ENCODE results near the gene FCHO1. TPM values are rescaled to one million over a fixed set of nuclear protein-coding genes. Genes with fewer than 3 reads are reported as not detected.

The FCHO1 gene
- polyA plus RNA-seq, 3 donors: 1.1 to 1.8 (median 1.5) TPM

GRCh38 chr19:17821190-17821589 lies 69.9 kb downstream of the FCHO1 start, which contains the start of gene INSL3:
INSL3 (minus strand) TSS chr19:17821519; CDS start chr19:17821506, 13 bp downstream.
- DNase-seq (ENCODE audit: low read depth in 3 of 3, low spot score in 2 of 3): no peak

DNA sequence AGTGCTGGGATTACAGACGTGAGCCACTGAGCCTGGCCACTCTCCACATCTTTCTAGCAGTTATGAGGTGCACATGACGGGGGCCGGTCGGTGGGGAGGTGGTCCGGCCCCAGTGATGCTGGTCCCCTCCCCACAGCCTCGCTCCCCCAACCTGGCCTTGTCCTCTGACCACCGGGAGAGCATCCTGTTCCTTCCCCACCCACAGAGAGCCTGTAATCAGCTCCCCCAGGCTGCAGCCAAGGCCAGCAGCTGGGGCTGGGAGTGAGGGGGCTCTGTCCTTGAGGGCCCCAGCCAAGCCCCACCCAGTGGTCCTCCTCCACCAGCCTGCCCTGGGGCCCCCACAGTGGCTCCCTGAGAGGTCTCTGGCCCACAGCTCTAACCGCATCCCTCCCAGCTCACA lies 73.1 kb downstream of the FCHO1 start:
- no peak for DNase-seq (ENCODE audit: low read depth in 3 of 3, low spot score in 2 of 3)

DNA sequence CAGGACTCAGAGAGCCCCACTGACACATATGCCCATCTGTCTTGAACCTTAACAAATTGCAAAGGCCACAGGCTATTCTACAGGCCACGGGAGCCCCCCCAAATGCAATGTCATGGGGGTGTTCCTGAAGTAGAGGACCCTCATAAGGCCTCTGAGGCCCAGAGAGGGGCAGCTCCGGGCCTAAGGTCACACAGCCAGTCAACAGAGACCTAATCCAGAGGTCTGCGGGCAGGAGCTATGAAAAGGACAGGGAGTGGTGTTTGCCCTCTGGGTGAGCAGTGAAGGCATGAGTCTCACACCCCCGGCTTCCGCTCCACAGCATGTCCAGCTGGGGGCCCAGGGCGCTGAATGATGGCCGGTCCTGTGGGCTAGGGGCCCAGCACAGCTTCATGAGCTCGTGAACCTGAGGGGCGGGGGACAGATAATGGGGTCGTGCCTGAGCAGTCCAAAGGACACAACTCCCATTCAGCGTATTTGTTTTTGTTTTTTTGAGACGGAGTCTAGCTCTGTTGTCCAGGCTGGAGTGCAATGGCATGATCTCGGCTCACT lies 75.3 kb downstream of the FCHO1 start:
- DNase-seq (ENCODE audit: low read depth in 3 of 3, low spot score in 2 of 3): no peak

DNA sequence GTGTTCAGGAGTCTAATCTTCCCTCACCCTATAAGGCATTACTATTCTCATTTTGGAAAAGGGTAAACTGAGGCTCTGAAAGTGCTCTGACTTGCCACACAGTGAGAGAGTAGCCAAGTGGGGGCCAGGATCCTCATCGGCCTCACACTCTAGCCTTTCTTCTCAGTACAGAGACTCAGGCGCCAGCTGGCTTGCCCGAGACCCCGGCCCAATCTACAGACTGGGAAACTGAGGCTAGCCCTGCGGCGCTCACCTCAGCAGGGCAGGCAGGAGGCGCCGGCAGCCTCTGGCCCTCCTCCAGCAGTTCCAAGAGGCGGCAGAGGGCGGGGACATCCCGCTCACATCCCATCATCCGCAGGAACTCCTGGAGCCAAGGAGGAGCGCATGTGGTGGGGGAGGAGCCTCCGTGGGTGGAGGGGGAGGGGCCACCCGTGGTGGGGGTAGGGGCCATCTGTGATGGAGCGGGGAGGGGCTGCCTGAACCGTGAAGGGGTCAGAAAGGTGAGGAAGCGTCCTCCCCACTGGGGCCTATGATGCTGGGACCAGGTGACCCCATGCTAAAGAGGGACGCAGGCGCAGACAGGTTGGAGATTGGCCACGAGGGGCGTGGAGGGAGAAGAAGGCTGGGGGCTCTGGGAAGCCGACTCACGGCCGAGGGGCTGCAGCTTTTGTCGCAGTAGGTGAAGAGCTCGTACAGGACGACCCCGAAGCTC lies 78.7 kb downstream of the FCHO1 start:
- peak in 1 of 3 donors; percentile 16 for DNase-seq (ENCODE audit: low read depth in 3 of 3, low spot score in 2 of 3)

DNA sequence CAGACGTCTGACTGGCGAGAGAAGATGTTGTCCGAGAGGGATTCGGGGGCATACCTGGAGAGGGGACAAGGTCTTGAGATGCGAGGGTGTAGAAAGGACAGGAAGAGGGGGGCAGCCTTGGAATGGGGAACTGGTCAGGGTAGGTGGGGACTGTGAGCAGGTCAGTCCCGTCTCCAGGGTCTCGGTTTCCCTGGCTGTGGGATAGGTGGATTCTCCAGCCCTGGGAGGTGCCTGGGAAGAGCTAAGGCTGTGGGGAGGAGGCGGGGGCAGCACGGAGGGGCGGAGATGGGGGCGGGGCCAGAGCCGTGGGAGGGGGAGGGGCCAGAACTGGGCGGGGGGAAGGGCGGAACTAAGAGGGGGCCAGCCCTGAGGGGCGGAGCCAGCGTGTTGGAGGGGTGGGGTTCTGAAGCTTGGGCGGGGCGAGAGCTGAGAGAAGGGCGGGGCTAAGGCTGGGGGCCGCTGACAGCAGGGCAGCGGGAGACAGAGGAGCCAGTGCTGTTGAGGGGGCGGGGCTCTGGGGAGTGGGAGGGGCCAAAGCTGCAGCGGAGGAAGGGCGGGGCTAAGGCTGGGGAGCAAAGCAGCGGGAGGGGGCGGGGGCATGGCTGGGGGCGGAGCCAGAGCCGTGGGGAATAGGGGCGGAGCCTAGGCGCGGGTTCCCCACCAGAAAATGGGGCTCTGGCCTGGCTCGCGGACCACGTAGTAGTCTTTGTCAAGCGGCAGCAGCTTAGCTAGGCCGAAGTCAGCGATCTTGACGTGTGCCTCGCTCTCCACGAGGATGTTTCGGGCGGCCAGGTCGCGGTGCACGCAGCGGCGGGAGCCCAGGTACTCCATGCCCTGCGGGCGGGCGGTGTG lies 79.5 kb downstream of the FCHO1 start:
- DNase-seq (ENCODE audit: low read depth in 3 of 3, low spot score in 2 of 3): peak in 1 of 3 donors; percentile 21

DNA sequence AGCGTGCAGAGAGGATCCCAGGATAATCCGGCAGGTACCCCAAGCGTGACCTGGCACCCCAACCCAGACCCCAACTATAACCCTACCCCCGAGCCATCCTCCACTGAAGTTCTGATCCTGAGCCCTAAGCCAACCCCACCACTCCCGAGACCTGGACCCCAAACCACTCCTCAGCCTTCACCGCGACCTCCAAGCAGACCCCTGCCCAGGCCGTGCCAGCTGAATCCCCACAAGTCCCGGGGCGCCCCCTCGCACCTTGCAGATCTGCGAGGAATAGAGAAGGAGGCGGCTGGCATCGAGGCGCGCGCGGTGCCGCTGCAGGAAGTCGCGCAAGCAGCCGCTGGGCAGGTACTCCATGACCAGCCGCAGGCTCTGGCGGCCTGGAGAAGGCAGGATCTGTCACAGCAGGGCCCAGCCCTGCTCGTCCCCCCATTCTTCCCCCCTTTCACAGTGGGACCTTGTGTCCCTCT lies 80.2 kb downstream of the FCHO1 start:
- no peak for DNase-seq (ENCODE audit: low read depth in 3 of 3, low spot score in 2 of 3)

DNA sequence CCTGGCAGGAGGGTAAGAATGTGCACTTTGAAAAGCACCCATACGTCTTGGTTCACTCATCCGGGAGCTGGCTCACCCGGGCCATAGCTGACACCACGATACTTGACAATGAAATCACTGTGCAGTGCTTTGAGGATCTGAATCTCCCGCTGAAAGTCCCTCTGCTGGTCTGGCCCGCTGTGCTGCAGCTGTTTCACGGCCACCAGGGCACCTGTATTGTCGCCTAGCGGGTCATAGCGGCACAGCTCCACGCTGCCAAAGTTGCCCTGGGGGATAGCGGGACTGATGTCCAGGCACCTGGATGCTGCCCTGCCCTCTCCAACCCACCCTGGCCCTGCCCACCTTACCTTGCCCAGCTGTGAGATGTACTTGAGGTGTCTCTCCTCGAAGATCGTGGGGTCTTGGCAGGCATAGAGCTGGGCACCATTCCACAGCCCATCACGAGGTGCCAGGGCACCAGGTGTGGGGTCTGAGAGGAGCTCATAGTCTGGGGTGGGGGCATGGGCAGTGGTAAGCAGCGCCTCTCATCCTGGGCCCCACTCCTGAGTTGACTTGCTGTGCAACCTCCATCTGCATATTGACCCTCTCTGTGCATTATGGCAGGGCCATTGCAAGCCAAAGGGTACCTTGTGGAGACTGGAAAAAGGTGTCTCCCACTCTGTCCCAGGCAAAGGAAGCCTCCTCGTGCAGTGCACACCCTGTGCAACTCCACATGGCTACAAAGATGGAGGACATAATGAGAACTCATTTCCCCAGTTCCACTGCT lies 81.3 kb downstream of the FCHO1 start:
- DNase-seq (ENCODE audit: low read depth in 3 of 3, low spot score in 2 of 3): no peak

- DNase-seq (ENCODE audit: low read depth in 3 of 3, low spot score in 2 of 3): no peak
Observed at GRCh38 chr19:17834350-17835181, 83.3 kb downstream of the FCHO1 start.

- no peak for DNase-seq (ENCODE audit: low read depth in 3 of 3, low spot score in 2 of 3)
Observed at GRCh38 chr19:17835182-17836006, 84.1 kb downstream of the FCHO1 start.

DNA sequence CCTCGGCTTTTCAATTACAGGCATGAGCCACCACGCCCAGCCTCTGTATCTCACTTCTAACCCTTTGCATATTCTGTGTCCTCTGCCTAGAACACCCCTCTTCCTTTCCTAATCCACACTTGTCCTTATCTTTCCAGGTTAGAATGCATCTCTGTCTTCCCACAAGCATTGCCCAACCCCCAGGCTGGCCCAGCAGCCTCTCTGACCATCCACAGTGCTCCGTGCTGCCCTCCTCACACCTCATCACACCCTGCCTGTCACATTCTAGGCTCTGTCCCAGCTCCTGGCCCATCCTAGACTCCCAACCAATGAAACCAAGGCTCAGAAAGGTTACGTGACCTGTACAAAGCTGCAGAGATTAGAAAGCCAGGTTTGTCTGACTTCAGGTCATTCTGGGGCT lies 85.3 kb downstream of the FCHO1 start:
- DNase-seq (ENCODE audit: low read depth in 3 of 3, low spot score in 2 of 3): no peak

DNA sequence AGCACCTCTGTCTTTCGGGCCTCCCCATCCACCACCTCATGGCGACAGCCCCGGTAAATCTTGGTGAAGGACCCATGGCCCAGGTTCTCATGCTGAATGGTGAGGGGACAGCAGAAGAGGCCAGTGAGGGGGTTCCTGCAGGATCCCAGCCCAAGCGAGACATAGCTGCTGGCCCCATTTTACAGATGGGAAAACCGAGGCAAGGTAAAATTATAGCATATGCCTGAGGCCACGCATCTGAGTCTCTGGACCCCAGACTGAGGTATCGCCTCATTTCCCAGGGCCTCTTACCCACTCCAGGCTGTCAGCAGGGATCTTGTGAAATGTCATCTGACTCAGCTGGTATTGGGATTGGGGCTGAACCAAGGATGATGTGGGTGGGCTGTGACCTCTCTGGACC lies 86.7 kb downstream of the FCHO1 start:
- DNase-seq (ENCODE audit: low read depth in 3 of 3, low spot score in 2 of 3): no peak

Other genes with a start within 250 kb of the FCHO1 start
- 10 to 100 TPM; 50.1 to 60.6 (median 50.9) TPM for gene PGLS, start 239.8 kb upstream of the FCHO1 start, polyA plus RNA-seq (ENCODE audit: insufficient read length in 3 of 3)
- 10 to 100 TPM; 43.3 to 47.5 (median 43.7) TPM for gene COLGALT1, start 195.8 kb upstream of the FCHO1 start, polyA plus RNA-seq (ENCODE audit: insufficient read length in 3 of 3)
- gene UNC13A, start 63.1 kb upstream of the FCHO1 start, polyA plus RNA-seq (ENCODE audit: insufficient read length in 3 of 3): under 1 TPM; 0.10 to 0.28 (median 0.16) TPM
- 10 to 100 TPM; 25.6 to 36.1 (median 30.4) TPM for gene MAP1S, start 32.0 kb upstream of the FCHO1 start, polyA plus RNA-seq (ENCODE audit: insufficient read length in 3 of 3)
- gene B3GNT3, start 43.7 kb downstream of the FCHO1 start, polyA plus RNA-seq (ENCODE audit: insufficient read length in 3 of 3): 10 to 100 TPM in 1 of 3 donors, 1 to 10 TPM in 2; 4.6 to 11.3 (median 5.3) TPM
- gene INSL3, start 70.0 kb downstream of the FCHO1 start, polyA plus RNA-seq (ENCODE audit: insufficient read length in 3 of 3): under 1 TPM; 0.26 to 0.28 (median 0.28) TPM
- gene JAK3, start 96.5 kb downstream of the FCHO1 start, polyA plus RNA-seq (ENCODE audit: insufficient read length in 3 of 3): 1 to 10 TPM; 2.1 to 2.6 (median 2.2) TPM
- gene RPL18A, start 108.4 kb downstream of the FCHO1 start, polyA plus RNA-seq (ENCODE audit: insufficient read length in 3 of 3): 100 to 1,000 TPM; 782 to 939 (median 817) TPM
- not detected for gene SLC5A5, start 120.5 kb downstream of the FCHO1 start, polyA plus RNA-seq (ENCODE audit: insufficient read length in 3 of 3)
- gene CCDC124, start 181.5 kb downstream of the FCHO1 start, polyA plus RNA-seq (ENCODE audit: insufficient read length in 3 of 3): 10 to 100 TPM; 46.5 to 57.1 (median 52.7) TPM
- gene KCNN1, start 215.6 kb downstream of the FCHO1 start, polyA plus RNA-seq (ENCODE audit: insufficient read length in 3 of 3): 1 to 10 TPM; 3.9 to 6.2 (median 4.2) TPM